NCI-H187 treated with DMSO at 0.1 percent for 48 hours (cell line): Measurements from ENCODE around the gene MYCN.
A peak's percentile ranks its signal among the peaks of the same experiment; 100 is the strongest.
"Not testable (repeated sequence)": the region's sequence is repeated elsewhere in the genome, so short reads cannot be mapped to it uniquely, and the experiment has no call there.

Source experiments
- DNase-seq: peaks from one replicate; lab custom pipeline; 2025; lab: John Stamatoyannopoulos, UW

Gene MYCN

GRCh38 chr2:15943378-15944280 lies 3.3 kb downstream of the MYCN start:
- peak; percentile 37 for DNase-seq

- DNase-seq: no peak
Measured at GRCh38 chr2:15944325-15945017, 4.1 kb downstream of the MYCN start.

- DNase-seq: no peak
Measured at GRCh38 chr2:15945909-15946705, 5.8 kb downstream of the MYCN start.

DNA sequence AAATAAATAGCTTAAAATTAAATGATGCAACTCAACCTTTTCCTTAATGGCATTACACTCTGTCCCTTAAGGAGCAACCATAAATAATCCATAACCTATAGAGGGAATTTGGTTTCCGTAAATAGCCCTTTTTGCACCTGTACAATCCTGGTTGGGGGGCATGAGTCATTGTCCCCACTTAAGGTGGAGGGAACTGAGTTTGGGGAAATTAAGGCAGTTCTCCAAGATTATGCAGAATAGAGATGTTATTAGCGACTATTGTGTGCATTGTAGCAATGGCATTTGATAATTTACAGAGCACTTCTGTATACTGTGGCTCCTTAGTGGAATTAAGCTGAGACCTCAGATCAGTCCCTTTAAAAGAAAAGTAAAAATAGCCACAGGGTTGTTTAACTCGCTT lies 6.6 kb downstream of the MYCN start:
- DNase-seq: no peak

- DNase-seq: no peak
Measured at GRCh38 chr2:15947431-15947830, 7.1 kb downstream of the MYCN start.

DNA sequence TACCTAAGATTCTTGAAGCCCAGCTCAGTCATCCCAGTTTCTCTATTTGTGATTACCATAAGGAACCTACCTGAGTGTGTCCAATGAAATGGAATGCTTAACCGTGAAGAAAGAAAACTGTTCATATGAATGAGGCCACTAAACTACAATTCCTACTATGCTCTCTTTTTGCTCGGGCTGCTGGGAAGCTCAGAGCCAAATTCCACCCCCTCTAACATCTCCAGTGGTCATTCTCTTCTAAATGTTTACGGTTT lies 8.3 kb downstream of the MYCN start:
- DNase-seq: no peak

- no peak for DNase-seq
Measured at GRCh38 chr2:15949126-15949525, 8.8 kb downstream of the MYCN start.

DNA sequence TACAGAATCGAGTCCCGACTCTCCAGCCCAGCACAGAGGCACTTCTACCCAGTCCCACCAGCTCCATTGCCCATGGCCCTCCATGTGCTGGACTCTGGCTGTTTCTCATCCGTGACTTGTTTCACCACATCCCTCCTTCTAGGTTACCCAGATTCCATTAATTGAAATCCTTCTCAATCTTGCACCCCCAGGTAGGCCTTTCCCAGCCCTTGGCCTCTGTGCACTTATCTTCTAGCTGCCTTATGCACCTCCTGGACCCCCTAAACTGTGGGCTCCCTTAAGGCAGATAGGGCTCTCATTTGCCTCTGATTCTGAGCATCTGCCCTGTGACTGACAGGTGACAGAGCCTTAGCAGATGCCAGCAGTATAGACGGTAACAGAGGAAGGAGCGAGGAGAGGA lies 9.2 kb downstream of the MYCN start:
- DNase-seq: no peak

- no peak for DNase-seq
Measured at GRCh38 chr2:15950088-15950952, 10.0 kb downstream of the MYCN start.

GRCh38 chr2:15951936-15952335 lies 11.6 kb downstream of the MYCN start:
- DNase-seq: not testable (repeated sequence)

- no peak for DNase-seq
Measured at GRCh38 chr2:15952451-15953146, 12.2 kb downstream of the MYCN start.

- DNase-seq: no peak
Measured at GRCh38 chr2:15953147-15953630, 12.8 kb downstream of the MYCN start.

GRCh38 chr2:15953891-15954680 lies 13.7 kb downstream of the MYCN start:
- no peak for DNase-seq

GRCh38 chr2:15954761-15955160 lies 14.4 kb downstream of the MYCN start:
- DNase-seq: no peak

DNA sequence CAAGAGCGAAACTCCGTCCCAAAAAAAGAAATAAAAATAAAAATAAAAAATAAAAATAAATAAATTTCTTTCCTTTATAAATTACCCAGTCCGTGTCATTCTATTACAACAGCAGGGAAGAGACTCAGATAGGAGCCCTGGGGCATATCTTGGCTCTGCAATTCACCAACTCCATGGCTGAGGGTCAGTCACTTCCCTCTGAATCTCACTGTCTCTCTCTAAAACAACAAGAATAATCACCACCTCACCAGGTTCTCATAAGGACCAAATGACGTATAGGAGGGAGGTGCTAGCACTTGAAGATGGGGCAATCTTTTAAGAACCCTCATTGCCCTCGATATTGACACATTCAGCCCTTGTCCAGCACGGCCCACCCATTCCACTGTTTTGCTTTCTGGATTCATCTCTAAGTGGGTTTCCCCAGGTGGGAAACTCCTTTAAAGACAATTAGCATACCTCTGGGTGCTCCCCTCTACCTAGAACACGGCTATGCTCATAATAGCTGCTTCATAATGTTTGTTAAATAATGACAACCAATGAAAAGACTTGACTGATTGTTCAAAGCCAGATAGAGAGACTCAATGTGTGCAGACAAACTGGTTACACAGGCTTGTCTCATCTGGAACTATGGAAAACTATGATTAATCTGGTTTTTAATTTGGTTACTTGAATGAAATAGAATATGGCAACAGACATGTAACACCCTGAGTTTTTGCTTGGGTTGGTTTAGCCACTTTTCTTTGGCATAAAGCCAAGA lies 15.1 kb downstream of the MYCN start:
- DNase-seq: no peak

DNA sequence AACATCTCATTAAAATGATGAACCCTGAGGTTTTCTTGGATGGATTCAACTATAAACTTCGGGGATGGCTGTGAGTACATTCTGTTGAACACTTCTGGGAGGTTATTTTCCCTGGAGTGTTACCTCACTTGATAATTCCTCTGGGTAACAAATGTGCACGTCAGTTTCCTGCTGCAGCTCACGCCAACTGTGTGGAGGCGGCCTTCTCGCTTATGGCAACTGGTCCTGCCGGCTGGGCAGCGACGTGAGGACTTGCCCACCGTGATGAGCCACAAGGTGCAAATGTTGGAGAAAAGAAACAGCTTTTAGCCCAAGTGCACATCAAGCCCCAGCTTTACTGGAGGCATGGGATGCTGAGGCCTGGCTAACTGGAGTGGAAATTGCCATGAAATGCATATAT lies 15.9 kb downstream of the MYCN start:
- no peak for DNase-seq

GRCh38 chr2:15956751-15957736 lies 16.7 kb downstream of the MYCN start:
- DNase-seq: no peak
